ENCODE data around the gene CSNK2A2.

The CSNK2A2 gene

DNA sequence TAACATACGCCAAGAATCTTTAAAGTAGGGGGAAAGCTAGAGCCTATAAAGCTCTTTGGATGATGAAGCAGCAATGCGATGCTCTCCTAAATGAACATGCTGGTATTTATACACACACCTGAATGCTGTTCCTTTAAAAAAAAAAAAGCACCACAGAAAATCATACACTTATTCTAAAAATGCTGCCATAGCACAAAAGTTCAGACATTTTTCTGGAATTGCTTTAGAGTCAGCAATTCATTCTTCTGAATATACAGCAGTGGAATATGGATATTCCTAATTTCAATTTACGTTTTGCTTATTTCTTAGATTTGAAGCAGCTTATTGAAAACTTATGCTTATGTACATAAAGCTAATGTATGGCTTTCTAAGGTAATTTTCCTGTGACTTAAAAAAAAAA, 3.1 kb downstream of the CSNK2A2 start:
- Histone ChIP-seq H3K79me2 (ENCODE audit: insufficient read depth, low read depth) (peaks cover 24% of the 10 kb centered on the region), H3K4me2 (no peak overlapping the region), H3K9ac (no peak overlapping the region), H3K27me3 (ENCODE audit: insufficient read depth, low read depth) (no peaks in the 10 kb centered on the region), H4K20me1 (ENCODE audit: insufficient read depth) (no peaks in the 10 kb centered on the region), H3K4me1 (ENCODE audit: low read depth, poor library complexity, severe bottlenecking) (peaks cover 20% of the 10 kb centered on the region), H3K4me3 (IDR thresholded peaks at IDR 0.05; ENCODE audit: insufficient read depth, low read depth, low read length) (no peak overlapping the region), H3K36me3 (ENCODE audit: insufficient read depth) (peaks cover 16% of the 10 kb centered on the region), H2AFZ (ENCODE audit: low read depth) (no peak overlapping the region), H3K27ac (no peak overlapping the region)
- TF ChIP-seq, protein P1, sequence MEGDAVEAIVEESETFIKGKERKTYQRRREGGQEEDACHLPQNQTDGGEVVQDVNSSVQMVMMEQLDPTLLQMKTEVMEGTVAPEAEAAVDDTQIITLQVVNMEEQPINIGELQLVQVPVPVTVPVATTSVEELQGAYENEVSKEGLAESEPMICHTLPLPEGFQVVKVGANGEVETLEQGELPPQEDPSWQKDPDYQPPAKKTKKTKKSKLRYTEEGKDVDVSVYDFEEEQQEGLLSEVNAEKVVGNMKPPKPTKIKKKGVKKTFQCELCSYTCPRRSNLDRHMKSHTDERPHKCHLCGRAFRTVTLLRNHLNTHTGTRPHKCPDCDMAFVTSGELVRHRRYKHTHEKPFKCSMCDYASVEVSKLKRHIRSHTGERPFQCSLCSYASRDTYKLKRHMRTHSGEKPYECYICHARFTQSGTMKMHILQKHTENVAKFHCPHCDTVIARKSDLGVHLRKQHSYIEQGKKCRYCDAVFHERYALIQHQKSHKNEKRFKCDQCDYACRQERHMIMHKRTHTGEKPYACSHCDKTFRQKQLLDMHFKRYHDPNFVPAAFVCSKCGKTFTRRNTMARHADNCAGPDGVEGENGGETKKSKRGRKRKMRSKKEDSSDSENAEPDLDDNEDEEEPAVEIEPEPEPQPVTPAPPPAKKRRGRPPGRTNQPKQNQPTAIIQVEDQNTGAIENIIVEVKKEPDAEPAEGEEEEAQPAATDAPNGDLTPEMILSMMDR (conservative IDR thresholded peaks at IDR 0.05; ENCODE audit: low read depth, low read length), result no peak

DNA sequence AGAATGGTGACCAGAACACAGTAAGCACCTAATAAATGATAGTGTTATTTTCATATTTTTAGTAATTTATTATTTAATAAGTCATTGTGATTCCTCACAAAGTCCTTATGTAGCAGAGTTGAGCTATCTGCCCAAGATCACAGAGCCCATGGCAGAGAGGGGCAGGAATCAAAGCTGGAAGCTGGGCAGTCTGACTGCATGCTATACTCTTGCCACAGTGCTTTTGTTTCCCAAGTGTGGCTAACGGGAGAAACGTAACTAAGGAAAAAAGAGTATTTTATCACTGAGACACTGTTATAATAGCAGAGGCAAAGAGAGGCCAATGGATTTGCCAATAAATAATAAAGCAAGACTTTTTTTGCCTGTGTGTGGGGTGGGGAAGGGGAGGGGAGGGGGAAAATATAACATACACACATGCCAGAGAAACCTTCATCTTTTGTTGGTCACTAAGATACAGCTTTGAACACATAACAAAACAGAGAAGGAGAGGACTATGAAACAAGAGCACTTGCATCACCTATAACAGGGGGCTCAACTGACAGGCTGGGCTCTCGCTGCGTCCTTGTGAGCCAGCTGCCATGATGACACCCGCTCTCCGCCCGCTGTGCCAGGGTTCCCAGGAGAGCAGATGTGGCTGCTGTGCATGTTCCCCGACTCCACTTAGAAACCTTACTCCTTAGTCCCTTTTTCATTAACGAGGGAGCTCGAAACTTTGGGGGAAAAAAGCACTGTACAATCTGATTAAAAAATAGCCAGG, 10.1 kb downstream of the CSNK2A2 start:
- TF ChIP-seq, protein P1 (conservative IDR thresholded peaks at IDR 0.05; ENCODE audit: low read depth, low read length), result no peak
- H3K4me3 ChIP-seq (IDR thresholded peaks at IDR 0.05; ENCODE audit: insufficient read depth, low read depth, low read length), result no peak overlapping the region

DNA sequence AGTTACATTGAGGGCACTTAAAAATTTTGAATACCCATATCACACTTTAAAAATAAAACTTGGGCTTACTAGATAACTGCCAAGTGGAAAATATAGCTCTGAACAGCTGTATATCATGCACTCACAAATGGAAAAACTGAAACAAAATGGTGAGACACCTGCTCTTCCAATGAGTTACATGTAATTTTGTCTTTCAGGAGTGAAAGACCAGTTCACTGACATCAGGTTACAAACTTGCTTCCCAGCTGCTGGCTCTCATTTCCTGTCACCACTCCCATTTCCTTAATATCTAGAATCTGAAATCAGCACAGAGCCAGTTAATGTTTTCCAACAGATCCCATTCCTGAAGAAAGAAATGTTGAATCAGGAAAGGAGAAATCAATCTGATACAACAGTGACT, 10.8 kb downstream of the CSNK2A2 start:
- Histone ChIP-seq H3K27ac (no peak overlapping the region), H3K79me2 (ENCODE audit: insufficient read depth, low read depth) (no peaks in the 10 kb centered on the region; the same call in 1 of the 2 replicates), H4K20me1 (ENCODE audit: insufficient read depth) (no peaks in the 10 kb centered on the region), H2AFZ (ENCODE audit: low read depth) (no peak overlapping the region), H3K4me1 (ENCODE audit: low read depth, poor library complexity, severe bottlenecking) (peaks cover 7% of the 10 kb centered on the region), H3K36me3 (ENCODE audit: insufficient read depth) (peaks cover 15% of the 10 kb centered on the region; the same call in 1 of the 2 replicates), H3K4me2 (no peak overlapping the region), H3K27me3 (ENCODE audit: insufficient read depth, low read depth) (no peaks in the 10 kb centered on the region), H3K4me3 (IDR thresholded peaks at IDR 0.05; ENCODE audit: insufficient read depth, low read depth, low read length) (no peak overlapping the region), H3K9ac (no peak overlapping the region)
- TF ChIP-seq, protein P1 (conservative IDR thresholded peaks at IDR 0.05; ENCODE audit: low read depth, low read length), result no peak

More for the DNA sequence above, 10.1 kb downstream of the CSNK2A2 start:
- Histone ChIP-seq H2AFZ (ENCODE audit: low read depth) (no peak overlapping the region), H3K27me3 (ENCODE audit: insufficient read depth, low read depth) (no peaks in the 10 kb centered on the region), H3K36me3 (ENCODE audit: insufficient read depth) (peaks cover 18% of the 10 kb centered on the region), H3K9ac (no peak overlapping the region), H3K4me2 (no peak overlapping the region), H3K4me1 (ENCODE audit: low read depth, poor library complexity, severe bottlenecking) (peaks cover 7% of the 10 kb centered on the region), H3K27ac (no peak overlapping the region), H3K79me2 (ENCODE audit: insufficient read depth, low read depth) (no peaks in the 10 kb centered on the region; the same call in 1 of the 2 replicates), H4K20me1 (ENCODE audit: insufficient read depth) (no peaks in the 10 kb centered on the region)

DNA sequence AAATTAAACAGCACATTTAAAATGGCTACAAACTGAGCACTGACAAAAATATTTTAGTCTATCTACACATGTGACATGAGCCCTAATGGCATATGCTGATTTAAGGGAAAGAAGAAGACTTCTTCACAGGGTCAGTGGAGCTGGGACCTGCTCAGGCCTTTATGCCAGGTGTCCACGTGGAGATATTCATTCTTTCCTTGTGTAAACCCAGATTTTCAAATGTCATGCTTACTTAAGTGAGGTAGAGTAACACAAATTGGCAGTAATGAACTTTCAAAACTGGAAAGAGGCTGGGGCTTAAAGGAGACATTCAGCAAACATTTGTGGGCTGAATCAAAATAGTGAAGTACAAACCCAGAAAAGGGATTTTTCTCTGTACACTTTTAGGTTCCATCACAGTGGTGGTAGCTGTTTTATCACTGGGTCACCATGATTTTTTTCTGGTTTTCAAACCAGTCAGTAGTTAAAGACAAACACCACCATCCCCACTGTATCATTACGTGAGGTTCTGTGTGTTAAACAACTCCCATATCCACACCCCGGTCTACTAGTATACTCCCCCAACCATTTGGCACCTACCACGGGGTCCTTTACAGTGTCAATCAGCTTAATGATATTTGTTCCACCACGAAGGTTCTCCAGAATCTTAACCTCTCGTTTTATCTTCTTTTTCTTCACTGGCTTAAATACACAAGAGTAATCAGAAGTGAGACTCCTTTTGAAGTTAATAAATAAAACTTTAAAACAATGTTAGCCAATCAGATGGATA, 11.5 kb downstream of the CSNK2A2 start:
- Histone ChIP-seq H3K9ac (no peak overlapping the region), H2AFZ (ENCODE audit: low read depth) (no peak overlapping the region), H3K4me2 (no peak overlapping the region), H3K27ac (no peak overlapping the region), H3K36me3 (ENCODE audit: insufficient read depth) (peaks cover 13% of the 10 kb centered on the region; the same call in 1 of the 2 replicates), H3K79me2 (ENCODE audit: insufficient read depth, low read depth) (no peaks in the 10 kb centered on the region; the same call in 1 of the 2 replicates), H3K4me3 (IDR thresholded peaks at IDR 0.05; ENCODE audit: insufficient read depth, low read depth, low read length) (no peak overlapping the region), H4K20me1 (ENCODE audit: insufficient read depth) (no peaks in the 10 kb centered on the region), H3K27me3 (ENCODE audit: insufficient read depth, low read depth) (no peaks in the 10 kb centered on the region), H3K4me1 (ENCODE audit: low read depth, poor library complexity, severe bottlenecking) (peaks cover 7% of the 10 kb centered on the region)
- TF ChIP-seq, protein P1 (conservative IDR thresholded peaks at IDR 0.05; ENCODE audit: low read depth, low read length), result no peak
